HEK293T (cell line): ENCODE data around the gene GRK4.
"Not testable (repeated sequence)": the region's sequence is repeated elsewhere in the genome, so short reads cannot be mapped to it uniquely, and the experiment has no call there.

ENCODE experiments used
- CTCF ChIA-PET: fragments of 350-600 bp; formaldehyde crosslinking; extraction: SDS; loops from one replicate; lab custom pipeline; 2021; ENCODE audit warnings: antibody characterized with exemption, inconsistent platforms; lab: Yijun Ruan, JAX
- POLR2A ChIA-PET: fragments of 350-600 bp; formaldehyde crosslinking; extraction: SDS; loops from one replicate; lab custom pipeline; 2020; ENCODE audit warnings: antibody characterized with exemption, inconsistent platforms; lab: Yijun Ruan, JAX
- DNase-seq: peaks from one replicate; pipeline ENCODE4 v3.0.0; 2012; ENCODE audit warnings: mixed read lengths; ENCODE audit errors: extremely low spot score
- ARNT ChIP-seq: fragments of 450-650 bp; IDR thresholded peaks from 2 replicates; pipeline ENCODE4 v1.6.1; 2017; ENCODE audit warnings: mild to moderate bottlenecking
- BHLHE40 ChIP-seq: fragments of 450-650 bp; IDR thresholded peaks from 2 replicates; pipeline ENCODE4 v1.6.1; 2016; ENCODE audit warnings: mild to moderate bottlenecking, moderate library complexity, borderline replicate concordance
- CTBP1 ChIP-seq: fragments of 450-650 bp; IDR thresholded peaks from 2 replicates; pipeline ENCODE4 v1.6.1; 2016; ENCODE audit warnings: borderline replicate concordance
- ELF4 ChIP-seq: fragments of 450-650 bp; IDR thresholded peaks from 2 replicates; pipeline ENCODE4 v1.6.1; 2017; ENCODE audit warnings: antibody characterized with exemption
- FOXA1 ChIP-seq: fragments of 450-650 bp; IDR thresholded peaks from 2 replicates; pipeline ENCODE4 v1.6.1; 2016; ENCODE audit warnings: mild to moderate bottlenecking
- FOXK2 ChIP-seq: fragments of 450-650 bp; IDR thresholded peaks from 2 replicates; pipeline ENCODE4 v1.6.1; 2016; ENCODE audit warnings: mild to moderate bottlenecking
- FOXM1 ChIP-seq: fragments of 450-650 bp; IDR thresholded peaks from 2 replicates; pipeline ENCODE4 v1.6.1; 2017; ENCODE audit warnings: mild to moderate bottlenecking, borderline replicate concordance
- HDGF ChIP-seq: fragments of 450-650 bp; IDR thresholded peaks from 2 replicates; pipeline ENCODE4 v1.6.1; 2017; ENCODE audit warnings: antibody characterized with exemption, borderline replicate concordance
- L3MBTL2 ChIP-seq: fragments of 450-650 bp; conservative IDR thresholded peaks from 2 replicates; pipeline ENCODE4 v1.6.1; 2016; ENCODE audit warnings: mild to moderate bottlenecking
- LEF1 ChIP-seq: fragments of 450-650 bp; IDR thresholded peaks from 2 replicates; pipeline ENCODE4 v1.6.1; 2017; ENCODE audit warnings: mild to moderate bottlenecking, borderline replicate concordance
- NFRKB ChIP-seq: fragments of 450-650 bp; IDR thresholded peaks from 2 replicates; pipeline ENCODE4 v1.6.1; 2016; ENCODE audit warnings: mild to moderate bottlenecking, moderate library complexity
- PKNOX1 ChIP-seq: fragments of 450-650 bp; IDR thresholded peaks from 2 replicates; pipeline ENCODE4 v1.6.1; 2016
- SP1 ChIP-seq: fragments of 450-650 bp; IDR thresholded peaks from 2 replicates; pipeline ENCODE4 v1.6.1; 2017
- SUZ12 ChIP-seq: fragments of 450-650 bp; IDR thresholded peaks from 2 replicates; pipeline ENCODE4 v1.6.1; 2016; ENCODE audit warnings: mild to moderate bottlenecking
- TARDBP ChIP-seq: fragments of 450-650 bp; IDR thresholded peaks from 2 replicates; pipeline ENCODE4 v1.6.1; 2016
- ZNF384 ChIP-seq: fragments of 450-650 bp; IDR thresholded peaks from 2 replicates; pipeline ENCODE4 v1.6.1; 2016

GRK4 gene

GRCh38 chr4:2953496-2953895 is 9.9 kb upstream of the GRK4 start:
- ChIA-PET CTCF (interaction anchor here (0.5 to 1.3 kb wide), 3 partner anchors 12 to 1106 kb away, joined by 3 to 7 read pairs (median 4); no protein-coding TSS in a partner anchor), POLR2A (interaction anchor here (0.7 to 1.8 kb wide), 2 partner anchors 9 to 15 kb away, joined by 3 to 12 read pairs; partner anchors contain the start of genes GRK4 and NOP14)
- TF ChIP-seq SP1 (no peak), NFRKB (no peak), FOXK2 (no peak), FOXM1 (no peak), BHLHE40 (no peak), FOXA1 (no peak), ARNT (no peak), HDGF (no peak), TARDBP (no peak), SUZ12 (no peak), ELF4 (no peak), CTBP1 (no peak)
- DNase-seq = no peak

DNA sequence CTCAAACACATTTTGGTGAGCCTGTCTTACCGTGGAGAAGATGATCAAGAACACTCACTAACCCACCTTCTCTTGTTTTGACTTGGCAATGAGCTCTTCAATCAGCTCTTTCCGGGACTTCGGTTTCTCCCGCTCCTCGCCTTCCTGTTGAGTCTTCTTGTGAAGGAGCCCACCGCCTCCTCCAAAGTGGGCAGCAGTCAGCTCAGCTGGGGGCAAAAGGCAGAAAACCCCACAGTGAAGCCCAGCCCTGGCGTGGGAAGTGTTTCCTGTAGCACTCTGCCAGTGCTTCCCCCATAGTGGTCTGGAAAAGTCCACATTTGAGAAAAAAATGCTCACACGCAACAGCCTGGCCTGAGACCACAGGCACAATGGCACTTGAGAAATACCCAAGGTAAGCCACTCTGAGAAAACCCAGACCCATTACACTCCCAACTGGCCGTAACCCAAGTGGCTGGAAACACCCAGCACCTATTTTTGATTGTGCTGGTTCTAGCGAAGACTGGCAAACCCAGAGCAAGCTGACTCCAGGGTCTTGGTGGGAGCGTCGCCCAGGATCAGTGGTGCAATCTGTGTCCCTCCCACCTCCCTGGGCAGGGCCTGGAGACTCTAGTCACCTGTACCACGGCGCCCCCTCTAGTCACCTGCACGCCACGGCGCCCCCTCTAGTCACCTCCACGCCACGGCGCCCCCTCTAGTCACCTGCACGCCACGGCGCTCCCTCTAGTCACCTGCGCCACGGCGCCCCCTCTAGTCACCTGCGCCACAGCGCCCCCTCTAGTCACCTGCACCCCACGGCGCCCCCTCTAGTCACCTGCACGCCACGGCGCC is 8.8 kb upstream of the GRK4 start:
- no peak for TF ChIP-seq L3MBTL2
- no peak for TF ChIP-seq SUZ12
- TF ChIP-seq LEF1 = no peak
- no peak for TF ChIP-seq PKNOX1
- no peak for TF ChIP-seq FOXA1
- no peak for TF ChIP-seq ELF4
- TF ChIP-seq ARNT = no peak
- TF ChIP-seq ZNF384 = no peak
- TF ChIP-seq BHLHE40 = no peak
- no peak for TF ChIP-seq FOXM1
- no peak for TF ChIP-seq CTBP1
- TF ChIP-seq HDGF = no peak
- TF ChIP-seq FOXK2 = no peak
- no peak for TF ChIP-seq TARDBP
- TF ChIP-seq SP1 = no peak
- no peak for TF ChIP-seq NFRKB
- POLR2A ChIA-PET = interaction anchor here (0.6 to 1.8 kb wide), 2 partner anchors 8 to 41 kb away, joined by 3 to 12 read pairs; partner anchors contain the start of genes GRK4 and NOP14
- CTCF ChIA-PET = interaction anchor here (0.9 to 1.3 kb wide), 2 partner anchors 14 to 87 kb away, joined by 3 to 4 read pairs; no protein-coding TSS in a partner anchor
- no peak for DNase-seq

GRCh38 chr4:2955186-2956044 is 8.0 kb upstream of the GRK4 start:
- CTCF ChIA-PET, POLR2A ChIA-PET, DNase-seq: not testable (repeated sequence)

DNA sequence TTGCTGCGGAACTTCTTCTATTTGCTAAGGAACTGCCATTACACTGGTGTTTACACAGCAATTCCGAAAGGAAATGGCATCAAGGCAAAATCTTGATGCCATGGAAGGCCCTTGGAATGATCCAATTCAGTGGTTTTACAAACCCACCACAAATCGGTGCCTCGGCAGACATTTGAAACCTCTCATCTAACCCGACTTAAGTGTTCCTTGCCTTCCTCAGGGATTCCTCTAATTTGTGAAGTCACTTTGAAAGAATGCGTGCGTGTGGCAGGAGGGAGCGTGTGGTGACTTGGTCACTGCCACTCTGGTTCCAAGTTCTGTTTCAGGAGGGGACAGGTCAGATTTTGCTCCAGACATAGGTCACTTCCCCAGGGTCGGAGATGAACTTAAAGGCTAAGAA is 4.9 kb upstream of the GRK4 start:
- DNase-seq = no peak
- POLR2A ChIA-PET = interaction anchor here (0.8 kb wide), 1 partner anchor 23 kb away, joined by 3 read pairs; no protein-coding TSS in a partner anchor
- CTCF ChIA-PET = no interaction called here
- TF ChIP-seq SUZ12 (no peak), SP1 (no peak), HDGF (no peak), TARDBP (no peak), ZNF384 (no peak), LEF1 (no peak), PKNOX1 (no peak), ELF4 (no peak), FOXM1 (no peak), ARNT (no peak), CTBP1 (no peak), FOXA1 (no peak), BHLHE40 (no peak)

DNA sequence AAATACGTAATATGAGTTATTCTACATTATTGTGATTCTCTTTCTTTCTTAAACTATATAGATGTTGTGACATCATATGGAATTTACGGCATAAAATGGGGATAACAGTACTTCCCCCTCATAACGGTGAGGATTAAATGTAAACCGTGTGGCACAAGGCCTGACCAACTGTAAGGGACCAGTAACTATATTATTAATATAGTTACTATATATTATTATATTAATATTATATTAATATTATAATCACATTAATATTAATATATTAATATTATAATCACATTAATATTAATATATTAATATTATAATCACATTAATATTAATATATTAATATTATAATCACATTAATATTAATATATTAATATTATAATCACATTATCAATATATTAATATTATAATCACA is 2.9 kb upstream of the GRK4 start:
- POLR2A ChIA-PET, CTCF ChIA-PET, DNase-seq: not testable (repeated sequence)

DNA sequence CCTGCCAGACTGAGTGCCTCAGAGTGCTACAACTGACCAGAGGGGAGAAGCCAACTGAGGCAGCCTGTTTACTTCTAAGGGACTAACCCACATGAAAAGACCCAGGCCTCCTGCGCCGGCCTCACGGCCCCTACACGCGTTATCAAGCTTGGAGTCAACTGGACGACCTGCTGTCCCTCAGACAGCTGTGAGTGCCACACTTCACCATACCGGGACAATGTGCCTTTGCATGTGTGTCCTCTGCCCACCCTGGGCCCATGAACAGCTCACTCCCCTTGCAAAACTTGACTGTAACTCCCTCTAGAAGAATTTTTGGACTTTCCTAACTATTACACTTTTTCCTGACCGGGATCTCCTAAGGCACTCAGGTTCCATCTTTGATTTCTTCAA is 2.0 kb upstream of the GRK4 start:
- TF ChIP-seq BHLHE40 = no peak
- TF ChIP-seq FOXM1 = no peak
- no peak for TF ChIP-seq SP1
- TF ChIP-seq L3MBTL2 = no peak
- no peak for TF ChIP-seq LEF1
- TF ChIP-seq ARNT = no peak
- TF ChIP-seq ELF4 = no peak
- TF ChIP-seq CTBP1 = no peak
- no peak for TF ChIP-seq FOXA1
- no peak for TF ChIP-seq NFRKB
- no peak for TF ChIP-seq SUZ12
- TF ChIP-seq HDGF = no peak
- TF ChIP-seq TARDBP = no peak
- TF ChIP-seq ZNF384 = no peak
- no peak for TF ChIP-seq PKNOX1
- no peak for DNase-seq
- POLR2A ChIA-PET = interaction anchor here (1.4 to 4.5 kb wide), 2 partner anchors 25 to 493 kb away, joined by 3 to 34 read pairs; partner anchors contain the start of gene RNF4
- CTCF ChIA-PET = interaction anchor here (0.5 to 1.7 kb wide), 4 partner anchors 9 to 209 kb away, joined by 3 to 4 read pairs (median 4); no protein-coding TSS in a partner anchor
